HG03135 (cell line): Measurements from ENCODE around the gene ENC1.
A peak's percentile ranks its signal among the peaks of the same experiment; 100 is the strongest.

Source experiments
- ATAC-seq: cut with Tn5 transposase; IDR thresholded peaks from one replicate; pipeline ENCODE4 v1.9.1; 2021; ENCODE audit warnings: mild to moderate bottlenecking, moderate library complexity; ENCODE audit not compliant: unreplicated experiment

ENC1 gene

DNA sequence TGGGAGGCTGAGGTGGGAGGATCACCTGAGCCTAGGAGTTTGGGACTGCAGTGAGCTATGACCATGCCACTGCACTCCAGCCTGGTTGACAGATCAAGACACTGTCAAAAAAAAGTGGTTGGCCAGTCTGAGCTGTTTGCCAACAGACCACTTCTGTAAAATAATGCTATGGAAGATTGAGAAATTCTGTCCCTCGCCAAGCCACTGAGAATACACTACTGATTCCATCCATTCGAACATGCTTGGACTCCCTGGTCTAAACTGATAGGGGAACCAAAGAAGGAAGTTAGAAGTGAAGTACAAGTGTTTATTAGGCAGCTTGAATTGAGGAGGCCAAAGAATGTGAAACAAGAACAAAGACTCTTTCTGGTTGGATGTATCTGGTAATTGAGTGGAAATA, 27.2 kb downstream of the ENC1 start:
- no peak for ATAC-seq

- no peak for ATAC-seq
These were observed 28.5 kb downstream of the ENC1 start for GRCh38 chr5:74612045-74612444.

DNA sequence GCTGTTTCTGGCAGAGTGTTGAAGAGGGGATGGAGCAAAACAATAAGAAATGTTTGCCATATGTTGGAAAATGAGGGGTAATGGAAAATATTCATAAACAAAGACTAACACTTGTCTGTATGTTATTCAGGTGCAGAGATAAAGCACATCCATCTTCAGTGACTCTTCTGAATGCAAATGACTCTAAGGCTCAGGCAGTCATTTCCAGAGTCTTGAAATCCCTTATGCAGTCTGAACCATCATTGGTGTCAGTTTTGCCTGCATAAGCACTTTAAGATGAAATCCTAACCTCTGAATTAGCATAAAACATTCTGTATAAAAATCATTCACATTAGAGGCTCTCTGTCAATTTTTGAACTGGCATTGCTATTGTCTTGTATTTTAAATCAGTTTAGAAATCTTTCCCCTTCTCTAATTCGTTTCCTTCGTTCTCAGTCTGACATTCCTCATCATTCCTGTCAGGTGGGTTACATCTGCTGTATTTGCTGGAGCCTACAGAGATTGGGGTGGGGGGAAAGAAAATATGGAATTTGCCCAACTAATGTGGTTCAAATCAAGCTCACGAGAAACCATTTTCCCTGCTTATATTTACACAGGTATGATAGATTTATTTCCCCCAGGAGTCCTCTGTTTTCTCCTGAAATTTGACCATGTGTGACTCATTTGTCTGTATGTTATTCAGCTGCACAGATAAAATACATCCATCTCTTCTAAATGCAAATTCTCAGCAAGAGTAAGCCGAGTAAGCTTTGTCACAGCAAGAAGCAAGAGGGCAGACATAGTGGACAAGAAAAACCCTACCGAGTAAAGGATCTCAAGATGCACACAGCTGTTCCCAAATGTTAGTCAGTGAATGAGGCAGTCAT, 31.6 kb downstream of the ENC1 start:
- no peak for ATAC-seq

DNA sequence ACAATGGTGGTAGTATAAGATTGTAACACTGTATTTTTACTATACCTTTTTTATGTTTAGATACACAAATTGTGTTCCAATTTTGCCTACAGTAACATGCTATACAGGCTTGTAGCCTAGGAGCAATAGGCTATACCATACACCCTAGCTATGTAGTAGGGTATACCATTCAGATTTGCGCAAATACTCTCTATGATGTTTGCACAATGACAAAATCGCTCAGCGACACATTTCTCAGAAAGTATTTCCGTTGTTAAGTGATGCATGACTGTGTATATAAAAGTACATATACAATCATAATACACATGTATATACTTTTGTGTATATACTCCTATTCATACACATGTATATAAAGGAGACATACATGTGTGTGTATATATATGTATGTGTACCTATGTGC, 34.8 kb downstream of the ENC1 start:
- ATAC-seq = no peak

- no peak for ATAC-seq
These were observed 37.2 kb downstream of the ENC1 start for GRCh38 chr5:74603376-74603775.

- ATAC-seq = no peak
These were observed 41.4 kb downstream of the ENC1 start for GRCh38 chr5:74599148-74599547.

DNA sequence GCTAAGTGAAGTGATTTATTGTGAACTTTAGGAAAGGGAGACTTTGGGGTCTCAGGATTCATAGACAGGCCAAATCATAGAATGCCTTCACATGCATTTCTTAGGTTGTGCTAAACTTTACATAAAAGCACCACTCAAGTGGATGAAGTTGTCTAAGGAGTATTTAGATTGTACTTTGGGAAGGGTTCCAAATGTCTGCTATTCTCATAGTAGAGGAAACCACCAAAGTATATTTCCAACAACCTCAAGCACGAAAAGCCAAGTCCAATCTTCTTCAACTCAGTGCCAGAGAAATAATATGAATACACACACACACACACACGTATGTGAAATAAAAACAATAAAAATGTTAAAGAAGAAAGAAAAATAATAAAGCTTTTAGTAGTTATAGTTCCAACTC, 41.8 kb downstream of the ENC1 start:
- no peak for ATAC-seq

- ATAC-seq = no peak
These were observed 43.6 kb downstream of the ENC1 start for GRCh38 chr5:74596927-74597326.

DNA sequence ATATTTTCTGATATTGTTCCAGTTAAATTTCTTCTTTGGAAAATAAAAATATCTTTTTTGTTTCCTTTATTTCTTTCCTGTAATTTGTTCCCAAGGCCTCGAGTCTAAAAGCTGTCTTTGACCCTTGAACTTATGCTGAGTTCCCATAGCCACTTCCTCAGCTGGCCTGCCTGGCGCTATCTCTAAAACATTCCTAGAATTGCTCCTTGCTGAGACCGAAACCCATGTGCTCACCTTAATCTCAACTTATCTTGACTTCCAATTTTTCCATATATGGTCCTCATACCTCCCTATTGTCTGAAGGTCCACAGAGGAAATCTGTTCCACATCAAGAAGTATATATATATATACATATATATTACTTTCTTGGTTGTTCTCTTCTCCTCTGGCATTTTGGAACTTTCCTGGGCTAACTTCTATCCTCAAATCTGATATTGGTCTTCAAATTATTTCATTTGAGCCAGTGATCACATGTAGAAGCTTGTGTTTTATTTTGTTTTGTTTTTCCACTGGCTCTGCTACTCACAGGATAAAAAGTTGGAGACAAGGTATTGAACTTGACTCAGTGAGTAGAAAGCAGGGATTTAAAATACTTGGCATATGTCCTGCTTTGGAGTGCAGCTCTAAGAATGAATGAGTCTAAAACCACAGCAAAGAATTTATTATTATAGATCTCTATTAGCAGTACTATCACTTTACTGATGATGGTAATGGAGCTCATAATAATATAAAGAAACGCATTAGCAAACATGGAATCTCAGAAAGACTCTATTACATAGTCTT, 45.2 kb downstream of the ENC1 start:
- ATAC-seq = no peak

DNA sequence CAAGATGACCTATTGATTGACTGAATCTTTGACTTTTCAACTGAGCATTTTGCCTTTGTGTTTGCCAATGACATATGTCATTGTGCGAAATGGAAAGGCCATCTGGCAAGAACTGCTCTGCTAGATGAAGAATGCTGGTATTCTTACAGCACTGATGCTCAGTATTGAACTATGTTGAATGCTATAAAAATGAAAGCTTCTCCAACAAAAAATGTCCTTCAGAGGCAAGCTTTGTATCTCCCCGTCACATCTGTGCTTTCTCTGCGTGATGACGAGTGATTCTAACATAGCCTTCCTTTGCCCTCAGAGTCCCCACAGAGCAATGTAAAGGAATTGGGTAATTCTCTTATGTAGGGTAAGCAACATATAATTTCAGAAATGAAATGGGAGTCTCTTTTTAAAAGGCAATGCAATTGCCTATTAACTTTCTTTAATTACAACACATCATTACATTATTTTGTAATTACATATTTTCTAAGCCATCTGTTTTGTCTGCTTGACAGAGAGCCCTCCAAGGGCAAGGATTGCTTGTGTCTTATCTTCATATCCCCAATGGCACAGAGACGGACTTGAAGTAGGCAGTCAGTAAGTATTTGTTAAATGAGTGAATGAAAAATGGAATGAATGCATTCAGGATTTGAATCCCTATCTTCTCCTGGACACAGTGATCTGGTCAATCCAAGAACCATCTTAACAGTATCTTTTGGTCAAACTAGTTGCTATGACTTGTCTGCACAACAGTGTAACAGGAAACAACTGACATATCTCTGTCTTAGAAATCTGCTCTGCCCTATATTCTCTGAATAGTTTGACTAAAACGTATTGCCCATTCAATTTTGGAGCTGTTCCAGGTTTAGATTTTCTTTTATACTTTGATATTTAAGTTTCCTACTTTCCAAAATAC, 46.1 kb downstream of the ENC1 start:
- ATAC-seq = no peak

GRCh38 chr5:74589204-74590056, 51.1 kb downstream of the ENC1 start:
- ATAC-seq = no peak

DNA sequence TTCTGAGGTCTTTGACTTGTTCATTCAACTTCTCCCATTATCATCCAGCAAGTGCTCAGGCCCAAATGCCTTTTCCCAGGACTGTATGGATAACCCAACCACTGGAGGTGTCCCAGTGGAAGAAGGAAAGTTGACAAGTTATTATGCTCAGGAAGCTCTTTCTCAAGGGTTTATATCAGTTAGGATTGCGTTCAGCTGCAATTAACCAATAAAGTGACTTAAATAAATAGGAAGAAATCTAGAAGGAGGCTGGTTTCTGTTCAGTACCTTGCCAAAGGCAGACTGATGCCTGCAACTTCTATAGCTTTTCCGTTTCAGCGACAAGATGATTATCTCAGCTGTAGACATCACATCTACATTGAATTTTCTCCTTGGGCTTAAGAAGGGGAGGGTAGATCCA, 52.1 kb downstream of the ENC1 start:
- no peak for ATAC-seq

GRCh38 chr5:74587890-74588289, 52.6 kb downstream of the ENC1 start:
- no peak for ATAC-seq

GRCh38 chr5:74587300-74587699, 53.2 kb downstream of the ENC1 start:
- no peak for ATAC-seq

DNA sequence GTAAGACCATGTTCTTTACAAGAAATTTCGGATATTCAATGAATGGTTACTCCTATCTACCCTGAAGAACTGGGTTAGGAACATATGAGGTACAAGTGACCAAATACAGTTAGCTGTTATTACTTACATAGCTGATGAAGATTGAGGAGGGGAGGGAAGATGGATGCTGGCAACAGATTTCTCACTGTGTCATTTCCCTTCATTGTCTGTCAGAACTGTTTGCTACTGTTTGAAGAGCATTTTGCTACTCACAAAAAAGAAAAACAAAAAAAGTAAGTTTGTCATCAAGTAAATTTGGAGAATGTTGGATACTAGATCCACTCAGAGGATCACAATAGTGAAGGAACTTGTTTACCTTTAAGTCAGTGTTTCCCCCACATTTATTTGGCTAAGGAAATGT, 53.7 kb downstream of the ENC1 start:
- ATAC-seq = no peak

DNA sequence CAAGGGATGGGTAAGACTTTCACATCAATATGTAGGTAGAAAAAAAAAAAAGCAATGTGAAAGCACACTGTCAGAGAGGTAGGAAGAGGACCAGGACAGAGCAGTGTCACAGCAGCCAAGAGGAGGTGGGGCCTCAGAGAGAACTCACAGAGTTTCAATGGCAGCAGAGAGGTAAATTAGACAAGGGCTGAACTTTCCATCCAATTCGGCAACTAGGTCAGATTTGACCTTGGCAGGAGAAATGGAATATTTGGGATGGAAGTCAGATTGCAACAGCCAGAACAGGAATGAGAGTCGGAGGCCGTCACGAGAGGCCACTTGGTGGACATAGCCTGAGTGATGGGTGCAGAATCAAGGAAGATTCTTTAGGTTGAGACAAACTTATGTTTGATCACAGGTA, 57.7 kb downstream of the ENC1 start:
- no peak for ATAC-seq

GRCh38 chr5:74581988-74582365, 58.6 kb downstream of the ENC1 start:
- ATAC-seq = no peak

DNA sequence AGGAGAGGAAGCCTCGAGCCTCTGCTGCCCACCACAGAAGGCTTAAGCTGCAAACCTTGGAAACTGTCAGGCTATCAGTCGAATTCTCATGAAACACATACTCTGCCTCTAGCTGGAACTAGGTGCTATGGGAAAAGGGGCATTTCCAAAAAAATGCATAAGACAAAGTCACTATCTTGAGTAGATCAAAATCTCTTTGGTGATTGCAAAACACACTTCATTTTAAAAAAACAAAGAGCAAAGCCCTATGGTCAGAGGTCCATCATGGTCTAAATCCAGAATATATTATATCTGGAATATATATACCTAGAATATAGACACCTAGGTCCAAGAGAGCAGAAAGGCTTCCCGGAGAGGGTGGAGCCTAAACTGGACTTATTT, 59.8 kb downstream of the ENC1 start:
- no peak for ATAC-seq

DNA sequence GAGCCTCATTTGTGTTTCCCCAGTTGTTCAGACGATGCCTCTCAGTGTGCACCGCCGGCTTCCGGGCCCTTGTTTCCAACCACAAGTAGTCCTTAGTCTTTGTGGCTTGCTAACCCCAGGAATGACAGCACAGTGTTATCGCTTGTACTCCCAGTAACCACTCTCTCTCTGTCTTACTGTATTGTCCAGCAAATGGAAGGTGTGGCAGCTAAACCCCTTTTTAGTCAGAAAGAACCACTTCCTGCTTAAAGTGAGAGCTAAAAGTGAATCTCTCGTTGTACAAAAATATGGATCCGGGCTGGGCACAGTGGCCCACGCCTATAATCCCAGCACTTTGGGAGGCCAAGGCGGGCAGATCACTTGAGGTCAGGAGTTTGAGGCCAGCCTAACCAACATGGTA, 61.3 kb downstream of the ENC1 start:
- peak; percentile 69 for ATAC-seq

- peak; percentile 32 for ATAC-seq
These were observed 62.0 kb downstream of the ENC1 start for GRCh38 chr5:74578356-74579044.
